ENCODE data around the gene SCAI. TPM values are rescaled to one million over a fixed set of nuclear protein-coding genes. Genes with fewer than 3 reads are reported as not detected.
A peak's percentile ranks its signal among the peaks of the same experiment; 100 is the strongest.
"Not testable (repeated sequence)": the region's sequence is repeated elsewhere in the genome, so short reads cannot be mapped to it uniquely, and the experiment has no call there.

SCAI gene
- total and polyA plus RNA-seq, 10 donors, result 1.6 to 19.6 (median 7.5) TPM

DNA sequence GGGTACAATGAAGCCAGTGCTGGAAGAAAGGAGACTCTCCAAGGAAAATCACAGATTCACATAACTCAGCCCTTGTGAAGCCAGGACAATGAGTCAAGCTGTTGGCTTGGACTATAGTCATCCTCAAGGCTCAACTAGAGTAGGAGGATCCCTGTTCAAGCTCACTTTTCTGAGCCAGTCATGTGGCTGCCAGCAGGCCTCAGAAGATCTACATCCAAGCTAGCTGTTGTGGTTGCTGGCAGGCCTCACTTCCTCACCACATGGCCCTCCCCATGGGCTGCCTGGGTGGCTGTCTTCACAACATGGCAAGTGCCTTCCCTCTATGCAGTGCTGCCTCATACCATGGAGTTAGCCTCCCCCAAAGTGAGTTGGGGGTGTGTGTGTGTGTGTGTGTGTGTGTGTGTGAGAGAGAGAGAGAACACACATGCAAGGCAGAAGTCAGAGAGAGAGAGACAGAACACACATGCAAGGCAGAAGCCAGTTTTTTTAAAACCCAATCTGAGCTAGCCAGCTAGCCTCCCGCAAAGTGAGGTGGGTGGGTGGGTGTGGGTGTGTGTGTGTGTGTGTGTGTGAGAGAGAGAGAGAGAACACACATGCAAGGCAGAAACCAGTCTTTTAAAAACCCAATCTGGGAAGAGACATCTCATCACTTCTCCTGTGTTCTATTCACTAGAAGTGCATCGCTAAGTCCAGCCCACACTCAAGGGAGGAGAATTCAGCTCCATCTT, 17.1 kb downstream of the SCAI start:
- H3K4me1 ChIP-seq, result peaks cover 0 to 24% (median 7%) of the 10 kb centered on the region in 6 donors
- peaks cover 0 to 3% (median 0%) of the 10 kb centered on the region in 6 donors for H3K36me3 ChIP-seq
- intact Hi-C loops (cut with DNase I; ENCODE audit: low total_unique reads), result no loop called here
- peak overlapping the region in 6 of 8 donors; percentile 0 to 67 (median 24) for H3K27ac ChIP-seq
- TF ChIP-seq POLR2A (IDR thresholded peaks at IDR 0.05) (no peak), POLR2AphosphoS5 (IDR thresholded peaks at IDR 0.05) (peak in 2 of 3 donors; percentile 40 to 46)
- TF ChIP-seq, protein P1, sequence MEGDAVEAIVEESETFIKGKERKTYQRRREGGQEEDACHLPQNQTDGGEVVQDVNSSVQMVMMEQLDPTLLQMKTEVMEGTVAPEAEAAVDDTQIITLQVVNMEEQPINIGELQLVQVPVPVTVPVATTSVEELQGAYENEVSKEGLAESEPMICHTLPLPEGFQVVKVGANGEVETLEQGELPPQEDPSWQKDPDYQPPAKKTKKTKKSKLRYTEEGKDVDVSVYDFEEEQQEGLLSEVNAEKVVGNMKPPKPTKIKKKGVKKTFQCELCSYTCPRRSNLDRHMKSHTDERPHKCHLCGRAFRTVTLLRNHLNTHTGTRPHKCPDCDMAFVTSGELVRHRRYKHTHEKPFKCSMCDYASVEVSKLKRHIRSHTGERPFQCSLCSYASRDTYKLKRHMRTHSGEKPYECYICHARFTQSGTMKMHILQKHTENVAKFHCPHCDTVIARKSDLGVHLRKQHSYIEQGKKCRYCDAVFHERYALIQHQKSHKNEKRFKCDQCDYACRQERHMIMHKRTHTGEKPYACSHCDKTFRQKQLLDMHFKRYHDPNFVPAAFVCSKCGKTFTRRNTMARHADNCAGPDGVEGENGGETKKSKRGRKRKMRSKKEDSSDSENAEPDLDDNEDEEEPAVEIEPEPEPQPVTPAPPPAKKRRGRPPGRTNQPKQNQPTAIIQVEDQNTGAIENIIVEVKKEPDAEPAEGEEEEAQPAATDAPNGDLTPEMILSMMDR (IDR thresholded peaks at IDR 0.05 in 8 of 11, conservative IDR thresholded peaks at IDR 0.05 in 3 of 11), result peak in 1 of 11 experiments; percentile 7
- no peak overlapping the region for H3K4me3 ChIP-seq
- DNase-seq, result peak; percentile 93
- WGBS, 5 donors, result 51 to 70% (median 66%) methylated on average over 2 of the region's 2 CpGs
- no peaks in the 10 kb centered on the region for H3K9me3 ChIP-seq
- H3K27me3 ChIP-seq (replicated peaks in 1 of 7), result no peaks in the 10 kb centered on the region

- Histone ChIP-seq H3K27ac (peak overlapping the region in 3 of 8 donors; percentile 21 to 67 (median 48)), H3K4me1 (peaks cover 0 to 29% (median 7%) of the 10 kb centered on the region in 6 donors), H3K27me3 (replicated peaks in 1 of 7) (no peaks in the 10 kb centered on the region), H3K4me3 (no peak overlapping the region), H3K9me3 (no peaks in the 10 kb centered on the region), H3K36me3 (peaks cover 0 to 3% (median 0%) of the 10 kb centered on the region in 6 donors)
- intact Hi-C loops (cut with DNase I; ENCODE audit: low total_unique reads), result no loop called here
- 86 to 94% (median 90%) methylated on average over 6 to 7 of the region's 7 CpGs for WGBS, 5 donors
- DNase-seq, result no peak
- TF ChIP-seq POLR2AphosphoS5 (IDR thresholded peaks at IDR 0.05) (no peak), POLR2A (IDR thresholded peaks at IDR 0.05) (no peak)
- TF ChIP-seq, protein P1 (IDR thresholded peaks at IDR 0.05 in 8 of 11, conservative IDR thresholded peaks at IDR 0.05 in 3 of 11), result no peak
Observed at GRCh38 chr9:125125523-125125922, 17.8 kb downstream of the SCAI start.

GRCh38 chr9:125121146-125121545, 22.2 kb downstream of the SCAI start:
- no peak for DNase-seq
- TF ChIP-seq, protein P1 (IDR thresholded peaks at IDR 0.05 in 8 of 11, conservative IDR thresholded peaks at IDR 0.05 in 3 of 11), result no peak
- no peak for TF ChIP-seq POLR2AphosphoS5 (IDR thresholded peaks at IDR 0.05)
- no peak for TF ChIP-seq POLR2A (IDR thresholded peaks at IDR 0.05)
- no peaks in the 10 kb centered on the region for H3K9me3 ChIP-seq
- H3K4me3 ChIP-seq, result no peak overlapping the region
- H3K36me3 ChIP-seq, result peaks cover 0 to 9% (median 0%) of the 10 kb centered on the region in 6 donors
- 24 to 49% (median 40%) methylated on average over 2 of the region's 2 CpGs for WGBS, 5 donors
- intact Hi-C loops (cut with DNase I; ENCODE audit: low total_unique reads), result no loop called here
- H3K27ac ChIP-seq, result no peak overlapping the region
- H3K27me3 ChIP-seq (replicated peaks in 1 of 7), result no peaks in the 10 kb centered on the region
- peaks cover 0 to 26% (median 2%) of the 10 kb centered on the region in 6 donors for H3K4me1 ChIP-seq

- no peaks in the 10 kb centered on the region for H3K9me3 ChIP-seq
- whole genome bisulfite sequencing, 5 donors, result 57 to 72% (median 64%) methylated on average over 4 of the region's 4 CpGs
- TF ChIP-seq POLR2A (IDR thresholded peaks at IDR 0.05), result no peak
- no peaks in the 10 kb centered on the region for H3K27me3 ChIP-seq (replicated peaks in 1 of 7)
- peaks cover 0 to 9% (median 0%) of the 10 kb centered on the region in 6 donors for H3K36me3 ChIP-seq
- intact Hi-C loops (cut with DNase I; ENCODE audit: low total_unique reads), result no loop called here
- H3K4me1 ChIP-seq, result peaks cover 0 to 18% (median 0%) of the 10 kb centered on the region in 6 donors
- no peak for DNase-seq
- no peak overlapping the region for H3K27ac ChIP-seq
- H3K4me3 ChIP-seq, result no peak overlapping the region
Observed at GRCh38 chr9:125119643-125120286, 23.6 kb downstream of the SCAI start.

DNA sequence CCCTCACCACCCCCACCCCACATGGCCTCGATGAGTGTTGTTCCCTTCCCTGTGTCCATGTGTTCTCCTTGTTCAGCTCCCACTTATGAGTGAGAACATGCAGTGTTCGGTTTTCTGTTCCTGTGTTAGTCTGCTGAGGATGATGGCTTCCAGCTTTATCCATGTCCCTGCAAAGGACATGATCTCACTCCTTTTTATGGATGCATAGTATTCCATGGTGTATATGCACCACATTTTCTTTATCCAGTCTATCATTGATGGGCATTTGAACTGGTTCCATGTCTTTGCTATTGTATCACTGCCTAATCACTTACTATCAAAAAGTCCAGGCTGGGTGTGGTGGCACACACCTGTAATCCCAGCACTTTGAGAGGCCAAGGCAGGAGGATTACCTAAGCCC, 24.6 kb downstream of the SCAI start:
- DNase-seq; H3K27ac ChIP-seq; H3K4me3 ChIP-seq; H3K27me3 ChIP-seq (replicated peaks in 1 of 7); H3K36me3 ChIP-seq; intact Hi-C loops (cut with DNase I; ENCODE audit: low total_unique reads): not testable (repeated sequence)
- H3K4me1 ChIP-seq, result peaks cover 0 to 18% (median 0%) of the 10 kb centered on the region in 6 donors
- peaks cover 0 to 10% (median 0%) of the 10 kb centered on the region in 8 donors for H3K9me3 ChIP-seq
- WGBS, 5 donors, result 93 to 100% (median 96%) methylated on average over 2 of the region's 2 CpGs

GRCh38 chr9:125114503-125114902, 28.8 kb downstream of the SCAI start:
- DNase-seq; intact Hi-C loops (cut with DNase I; ENCODE audit: low total_unique reads); H3K27me3 ChIP-seq (replicated peaks in 1 of 7); H3K27ac ChIP-seq; H3K36me3 ChIP-seq; H3K4me1 ChIP-seq; H3K4me3 ChIP-seq: not testable (repeated sequence)
- WGBS, 5 donors, result 87 to 98% (median 96%) methylated on average over 4 of the region's 4 CpGs
- H3K9me3 ChIP-seq, result peaks cover 0 to 22% (median 15%) of the 10 kb centered on the region in 8 donors

All from spleen (tissue), 11 donors.